Measurements from ENCODE around the gene SPHK1. TPM values are rescaled to one million over a fixed set of nuclear protein-coding genes. Genes with fewer than 3 reads are reported as not detected.

The SPHK1 gene
- total RNA-seq, 2 experiments from 2014 or later, result 15.7 to 17.7 TPM

DNA sequence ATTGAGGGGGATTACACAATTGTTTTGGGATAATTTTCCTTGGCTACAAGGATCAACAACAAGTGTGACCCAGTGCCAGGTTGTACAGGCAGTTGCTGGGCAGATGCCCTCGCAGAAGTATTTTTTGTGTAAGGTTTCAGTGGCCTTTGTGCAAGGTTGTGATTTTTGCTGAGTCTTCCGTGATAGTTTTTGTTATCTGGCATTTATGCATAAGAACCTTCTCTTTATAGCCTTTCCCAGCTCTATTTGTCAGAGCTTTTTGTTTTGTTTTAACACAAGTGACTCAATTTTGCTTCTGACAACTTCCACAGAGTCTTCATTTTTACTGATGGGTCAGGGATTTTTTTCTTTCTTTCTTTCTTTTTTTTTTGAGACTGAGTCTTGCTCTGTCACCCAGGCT lies 23.9 kb upstream of the SPHK1 start:
- intact Hi-C loops (cut with micrococcal nuclease), result no loop called here
- H3K9me3 Mint-ChIP-seq, result no peaks in the 10 kb centered on the region
- no peak overlapping the region for H3K4me3 Mint-ChIP-seq
- CTCF ChIA-PET, result interaction anchor here (3.6 kb wide), 1 partner anchor 37 kb away, joined by 18 read pairs; no protein-coding TSS in a partner anchor
- POLR2A ChIA-PET, result interaction anchor here (1.4 kb wide), 1 partner anchor 24 kb away, joined by 3 read pairs; the partner anchor contains the start of gene SPHK1
- H3K36me3 Mint-ChIP-seq (ENCODE audit: low read depth), result no peaks in the 10 kb centered on the region
- TF ChIP-seq, protein P1, sequence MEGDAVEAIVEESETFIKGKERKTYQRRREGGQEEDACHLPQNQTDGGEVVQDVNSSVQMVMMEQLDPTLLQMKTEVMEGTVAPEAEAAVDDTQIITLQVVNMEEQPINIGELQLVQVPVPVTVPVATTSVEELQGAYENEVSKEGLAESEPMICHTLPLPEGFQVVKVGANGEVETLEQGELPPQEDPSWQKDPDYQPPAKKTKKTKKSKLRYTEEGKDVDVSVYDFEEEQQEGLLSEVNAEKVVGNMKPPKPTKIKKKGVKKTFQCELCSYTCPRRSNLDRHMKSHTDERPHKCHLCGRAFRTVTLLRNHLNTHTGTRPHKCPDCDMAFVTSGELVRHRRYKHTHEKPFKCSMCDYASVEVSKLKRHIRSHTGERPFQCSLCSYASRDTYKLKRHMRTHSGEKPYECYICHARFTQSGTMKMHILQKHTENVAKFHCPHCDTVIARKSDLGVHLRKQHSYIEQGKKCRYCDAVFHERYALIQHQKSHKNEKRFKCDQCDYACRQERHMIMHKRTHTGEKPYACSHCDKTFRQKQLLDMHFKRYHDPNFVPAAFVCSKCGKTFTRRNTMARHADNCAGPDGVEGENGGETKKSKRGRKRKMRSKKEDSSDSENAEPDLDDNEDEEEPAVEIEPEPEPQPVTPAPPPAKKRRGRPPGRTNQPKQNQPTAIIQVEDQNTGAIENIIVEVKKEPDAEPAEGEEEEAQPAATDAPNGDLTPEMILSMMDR (IDR thresholded peaks at IDR 0.05), result no peak
- no peaks in the 10 kb centered on the region for H3K4me1 Mint-ChIP-seq (ENCODE audit: low read depth)
- ATAC-seq (no peak), DNase-seq (no peak)
- H3K27me3 Mint-ChIP-seq, result no peaks in the 10 kb centered on the region
- no peak overlapping the region for H3K27ac Mint-ChIP-seq

DNA sequence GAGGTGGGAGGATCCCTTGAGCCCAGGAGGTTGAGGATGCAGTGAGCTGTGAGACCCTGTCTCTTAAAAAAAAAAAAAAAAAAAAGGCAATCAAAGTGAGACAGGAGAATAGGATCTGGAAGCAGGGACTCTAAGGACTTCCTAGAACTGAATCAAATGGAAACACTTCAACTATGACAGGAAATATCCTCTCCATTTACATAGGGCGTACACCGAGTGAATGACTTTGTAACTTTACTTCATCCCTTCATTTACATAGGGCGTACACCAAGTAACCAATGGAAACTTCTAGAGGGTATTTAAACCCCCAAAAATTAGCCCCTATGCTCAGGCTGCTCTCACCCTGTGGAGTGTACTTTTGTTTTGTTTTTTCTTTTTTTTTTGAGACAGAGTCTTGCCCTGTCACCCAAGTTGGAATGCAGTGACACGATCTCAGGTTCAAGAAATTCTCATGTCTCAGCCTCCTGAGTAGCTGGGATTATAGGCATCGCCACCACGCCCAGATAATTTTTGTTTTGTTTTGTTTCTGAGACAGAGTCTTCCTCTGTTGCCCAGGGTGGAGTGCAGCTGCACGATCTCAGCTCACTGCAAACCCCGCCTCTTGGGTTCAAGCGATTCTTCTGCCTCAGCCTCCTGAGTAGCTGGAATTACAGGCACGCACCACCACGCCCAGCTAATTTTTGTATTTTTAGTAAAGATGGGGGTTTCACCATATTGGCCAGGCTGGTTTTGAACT lies 21.1 kb upstream of the SPHK1 start:
- no peaks in the 10 kb centered on the region for H3K36me3 Mint-ChIP-seq (ENCODE audit: low read depth)
- DNase-seq (no peak), ATAC-seq (no peak)
- H3K9me3 Mint-ChIP-seq, result no peaks in the 10 kb centered on the region
- peaks cover 3% of the 10 kb centered on the region for H3K4me1 Mint-ChIP-seq (ENCODE audit: low read depth)
- TF ChIP-seq, protein P1 (IDR thresholded peaks at IDR 0.05), result no peak
- ChIA-PET POLR2A (interaction anchor here (0.9 to 1.6 kb wide), 2 partner anchors 17 to 23 kb away, joined by 3 to 4 read pairs; no protein-coding TSS in a partner anchor), CTCF (interaction anchor here (1.0 to 3.6 kb wide), 4 partner anchors 11 to 64 kb away, joined by 3 to 18 read pairs (median 8); partner anchors contain the start of gene SPHK1)
- no peaks in the 10 kb centered on the region for H3K27me3 Mint-ChIP-seq
- intact Hi-C loops (cut with micrococcal nuclease), result no loop called here
- no peak overlapping the region for H3K27ac Mint-ChIP-seq
- no peak overlapping the region for H3K4me3 Mint-ChIP-seq

DNA sequence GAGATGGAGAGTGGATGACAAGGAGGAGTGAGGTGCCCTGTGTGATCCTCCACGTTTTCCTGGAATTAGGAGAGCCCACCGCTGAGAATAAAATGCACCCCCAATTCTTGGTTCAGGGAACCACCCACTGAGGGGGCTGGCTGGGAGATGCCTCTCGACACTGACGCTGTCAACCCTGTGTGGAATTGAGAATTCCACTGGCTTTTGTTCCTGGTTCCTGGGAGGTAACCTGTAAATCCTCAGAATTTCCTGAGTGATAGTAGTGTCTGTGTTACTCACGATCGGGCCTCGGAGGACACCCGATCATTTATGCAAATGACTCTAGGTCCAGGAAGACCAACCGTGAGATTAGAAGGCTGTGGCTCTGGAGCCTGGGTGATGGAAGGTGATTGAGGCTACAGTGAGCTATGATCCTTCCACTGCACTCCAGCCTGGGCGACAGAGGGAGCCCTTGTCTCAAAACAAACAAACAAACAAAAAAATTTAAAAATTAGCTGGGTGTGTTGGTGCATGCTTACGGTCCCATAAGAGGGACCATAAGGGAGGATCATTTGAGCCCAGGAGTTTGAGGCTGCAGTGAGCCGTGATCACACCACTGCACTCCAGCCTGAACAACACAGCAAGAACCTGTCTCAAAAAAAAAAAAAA lies 19.0 kb upstream of the SPHK1 start:
- intact Hi-C loops (cut with micrococcal nuclease), result no loop called here
- H3K4me3 Mint-ChIP-seq, result no peak overlapping the region
- H3K36me3 Mint-ChIP-seq (ENCODE audit: low read depth), result no peaks in the 10 kb centered on the region
- DNase-seq (no peak), ATAC-seq (no peak)
- CTCF ChIA-PET, result interaction anchor here (0.9 to 3.2 kb wide), 5 partner anchors 12 to 87 kb away, joined by 3 to 12 read pairs (median 5); partner anchors contain the start of genes PRPSAP1 and SPHK1
- H3K27me3 Mint-ChIP-seq, result no peaks in the 10 kb centered on the region
- no peak overlapping the region for H3K27ac Mint-ChIP-seq
- peaks cover 3% of the 10 kb centered on the region for H3K4me1 Mint-ChIP-seq (ENCODE audit: low read depth)
- POLR2A ChIA-PET, result no interaction called here
- no peaks in the 10 kb centered on the region for H3K9me3 Mint-ChIP-seq
- TF ChIP-seq, protein P1 (IDR thresholded peaks at IDR 0.05), result no peak

DNA sequence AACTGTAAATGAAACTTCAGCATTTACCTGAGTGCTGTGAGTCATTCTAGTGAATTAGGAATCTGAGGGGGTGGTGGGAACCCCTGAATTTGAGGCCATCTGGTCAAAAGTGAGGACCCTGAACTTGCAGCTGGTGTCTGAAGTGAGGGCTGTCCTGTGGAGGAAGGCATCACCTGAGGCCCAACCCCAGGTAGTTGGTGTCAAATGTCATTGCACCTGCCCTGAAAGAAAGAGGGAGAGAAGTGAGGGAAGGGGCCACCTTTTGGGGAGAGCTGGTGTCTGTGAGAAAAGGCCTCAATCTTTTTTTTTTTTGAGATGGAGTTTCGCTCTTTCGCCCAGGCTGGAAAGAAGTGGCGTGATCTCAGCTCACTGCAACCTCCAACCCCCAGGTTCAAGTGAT lies 18.2 kb upstream of the SPHK1 start:
- no peak overlapping the region for H3K27ac Mint-ChIP-seq
- intact Hi-C loops (cut with micrococcal nuclease), result no loop called here
- no peak for DNase-seq
- peaks cover 3% of the 10 kb centered on the region for H3K4me1 Mint-ChIP-seq (ENCODE audit: low read depth)
- ChIA-PET POLR2A (interaction anchor here (0.6 kb wide), 1 partner anchor 11 kb away, joined by 3 read pairs; no protein-coding TSS in a partner anchor), CTCF (interaction anchor here (1.2 to 3.2 kb wide), 3 partner anchors 19 to 88 kb away, joined by 3 to 12 read pairs (median 11); partner anchors contain the start of gene SPHK1)
- H3K27me3 Mint-ChIP-seq, result no peaks in the 10 kb centered on the region
- no peak overlapping the region for H3K4me3 Mint-ChIP-seq
- no peak for ATAC-seq
- TF ChIP-seq, protein P1 (IDR thresholded peaks at IDR 0.05), result no peak
- H3K9me3 Mint-ChIP-seq, result no peaks in the 10 kb centered on the region
- H3K36me3 Mint-ChIP-seq (ENCODE audit: low read depth), result no peaks in the 10 kb centered on the region

DNA sequence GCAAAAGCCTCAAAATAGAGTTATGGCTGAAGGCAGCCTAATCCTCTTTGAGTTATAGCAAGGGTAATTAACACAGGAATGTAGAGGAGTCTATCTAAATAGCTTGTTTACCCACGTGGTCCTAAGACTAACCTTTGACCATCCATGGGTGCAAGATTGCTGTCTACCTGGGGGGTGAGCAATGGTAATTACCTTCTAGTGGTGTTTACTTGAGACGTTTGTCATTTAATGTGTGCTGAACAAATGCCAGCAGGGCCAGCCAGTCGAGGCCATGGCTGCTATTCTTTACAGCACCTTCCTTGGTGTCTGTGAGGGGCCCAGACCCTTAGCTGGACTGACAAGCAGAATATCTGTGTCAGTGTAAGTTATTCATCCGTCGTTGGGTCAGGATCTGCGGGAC lies 16.8 kb upstream of the SPHK1 start:
- CTCF ChIA-PET, result no interaction called here

More for the DNA sequence above, 16.8 kb upstream of the SPHK1 start:
- POLR2A ChIA-PET, result no interaction called here
- intact Hi-C loops (cut with micrococcal nuclease), result no loop called here
- Mint-ChIP-seq H3K9me3 (no peaks in the 10 kb centered on the region), H3K36me3 (ENCODE audit: low read depth) (no peaks in the 10 kb centered on the region), H3K27me3 (no peaks in the 10 kb centered on the region), H3K27ac (no peak overlapping the region), H3K4me1 (ENCODE audit: low read depth) (peaks cover 7% of the 10 kb centered on the region), H3K4me3 (no peak overlapping the region)
- ATAC-seq, result no peak
- TF ChIP-seq, protein P1 (IDR thresholded peaks at IDR 0.05), result no peak
- DNase-seq, result no peak
